Activated CD4-positive, alpha-beta T cell treated with anti-CD3 and anti-CD28 coated beads for 36 hours (primary cell): ENCODE measurements around the gene DCAF7. TPM values are rescaled to one million over a fixed set of nuclear protein-coding genes. Genes with fewer than 3 reads are reported as not detected.

Experiments
- ATAC-seq: fragments of 200-7000 bp; cut with Tn5 transposase; one replicate; pipeline ENCODE4 v1.10.0; 2021; ENCODE audit warnings: mild to moderate bottlenecking, moderate library complexity
- CTCF ChIA-PET: fragments of 350-600 bp; sonication (Branson Sonifier 250); formaldehyde crosslinking; loops from one replicate; lab custom pipeline; 2021; ENCODE audit warnings: antibody characterized with exemption; lab: Charles Lee
- POLR2A ChIA-PET: fragments of 350-600 bp; sonication (Branson Sonifier 250); formaldehyde crosslinking; loops from one replicate; lab custom pipeline; 2021; ENCODE audit warnings: antibody characterized with exemption, inconsistent platforms; lab: Charles Lee
- DNase-seq: peaks from one replicate; pipeline ENCODE4 v3.0.0-alpha.2; 2020
- H3K27ac Mint-ChIP-seq: one replicate; pipeline ENCODE4 v1.8.0; 2021; ENCODE audit warnings: mixed read lengths
- H3K27me3 Mint-ChIP-seq: one replicate; pipeline ENCODE4 v1.8.0; 2021; ENCODE audit warnings: mixed read lengths
- H3K36me3 Mint-ChIP-seq: one replicate; pipeline ENCODE4 v1.8.0; 2021; ENCODE audit warnings: low read depth, mixed read lengths
- H3K4me1 Mint-ChIP-seq: one replicate; pipeline ENCODE4 v1.8.0; 2021; ENCODE audit warnings: mixed read lengths
- H3K4me3 Mint-ChIP-seq: one replicate; pipeline ENCODE4 v1.8.0; 2021; ENCODE audit warnings: mild to moderate bottlenecking, moderate library complexity, mixed read lengths
- H3K9me3 Mint-ChIP-seq: one replicate; pipeline ENCODE4 v1.8.0; 2021; ENCODE audit warnings: low read depth, mixed read lengths
- intact Hi-C, 2 experiments: fragments of 100-400 bp; cut with DNase I in 1 of 2; cut with micrococcal nuclease in 1 of 2; formaldehyde crosslinking; loops; one replicate each; pipeline versions ENCODE4 v1.14.2 to v1.15.1; 2022 to 2024; cut with DNase I, micrococcal nuclease
- total RNA-seq, 2 experiments: library from RNA; stranded (reverse); gene quantifications; one replicate each; pipeline ENCODE4 v1.2.3, GENCODE V29; 2021

Gene DCAF7
- total RNA-seq, 2 experiments from 2014 or later = 106 to 117 TPM

- DNase-seq = no peak
- Mint-ChIP-seq H3K36me3 (no peaks in the 10 kb centered on the region), H3K27me3 (no peaks in the 10 kb centered on the region), H3K4me3 (peak overlapping the region; percentile 82), H3K4me1 (peaks cover 31% of the 10 kb centered on the region), H3K27ac (peak overlapping the region; percentile 65), H3K9me3 (no peaks in the 10 kb centered on the region)
- ChIA-PET POLR2A (interaction anchor here (1.0 to 2.3 kb wide), 4 partner anchors 10 to 154 kb away, joined by 3 to 15 read pairs (median 4); no protein-coding TSS in a partner anchor), CTCF (interaction anchor here (1.0 to 2.8 kb wide), 6 partner anchors 9 to 195 kb away, joined by 4 to 36 read pairs (median 4); no protein-coding TSS in a partner anchor)
- intact Hi-C loops = loop anchor here (1.0 to 10.0 kb wide), 4 partner anchors 120 to 204 kb away; partner anchors contain the start of genes CCDC47 (in 1 of the 2), CYB561 (in 1 of the 2), DDX42 (in 1 of the 2) and FTSJ3 (in 1 of the 2)
- ATAC-seq = no peak
These were observed 71.0 kb downstream of the DCAF7 start for GRCh38 chr17:63621229-63621683.

GRCh38 chr17:63621684-63622573 lies 71.7 kb downstream of the DCAF7 start, which contains the start of gene MAP3K3:
Gene MAP3K3, plus strand, starts transcription at chr17:63622417. Its CDS starts 343 bp downstream, at chr17:63622760.
- ChIA-PET POLR2A (interaction anchor here (0.5 to 2.3 kb wide), 14 partner anchors 11 to 676 kb away, joined by 3 to 15 read pairs (median 4); partner anchors contain the start of genes CCDC47, DCAF7 and DDX42), CTCF (interaction anchor here (0.5 to 2.8 kb wide), 15 partner anchors 10 to 580 kb away, joined by 3 to 36 read pairs (median 3); no protein-coding TSS in a partner anchor)
- H3K4me1 Mint-ChIP-seq = peaks cover 36% of the 10 kb centered on the region
- peak; percentile 98 for DNase-seq
- H3K4me3 Mint-ChIP-seq = peak within 1 kb of the TSS; percentile 88
- H3K27me3 Mint-ChIP-seq = no peaks in the 10 kb centered on the region
- peak; percentile 93 for ATAC-seq
- intact Hi-C loops = loop anchor here (1.0 to 10.0 kb wide), 15 partner anchors 22 to 969 kb away; partner anchors contain the start of genes CCDC47 (in 2 of the 2), CYB561 (in 2 of the 2), FTSJ3 (in 2 of the 2) and PSMC5 (in 2 of the 2)
- H3K36me3 Mint-ChIP-seq = no peaks in the 10 kb centered on the region
- H3K9me3 Mint-ChIP-seq = no peaks in the 10 kb centered on the region
- peak within 1 kb of the TSS; percentile 90 for H3K27ac Mint-ChIP-seq

- H3K4me1 Mint-ChIP-seq = peaks cover 40% of the 10 kb centered on the region
- ATAC-seq = peak; percentile 13
- POLR2A ChIA-PET = interaction anchor here (0.5 to 2.3 kb wide), 13 partner anchors 11 to 677 kb away, joined by 3 to 15 read pairs (median 5); partner anchors contain the start of genes CCDC47, DCAF7 and DDX42
- peak; percentile 77 for DNase-seq
- H3K9me3 Mint-ChIP-seq = no peaks in the 10 kb centered on the region
- H3K27me3 Mint-ChIP-seq = no peaks in the 10 kb centered on the region
- intact Hi-C loops = loop anchor here (1.0 to 10.0 kb wide), 15 partner anchors 22 to 970 kb away; partner anchors contain the start of genes CCDC47 (in 2 of the 2), CYB561 (in 2 of the 2), FTSJ3 (in 2 of the 2) and PSMC5 (in 2 of the 2)
- peak overlapping the region; percentile 88 for H3K4me3 Mint-ChIP-seq
- H3K36me3 Mint-ChIP-seq = no peaks in the 10 kb centered on the region
- CTCF ChIA-PET = interaction anchor here (0.9 to 2.8 kb wide), 9 partner anchors 10 to 226 kb away, joined by 3 to 36 read pairs (median 4); no protein-coding TSS in a partner anchor
- H3K27ac Mint-ChIP-seq = peak overlapping the region; percentile 90
These were observed 72.5 kb downstream of the DCAF7 start for GRCh38 chr17:63622574-63623390.

GRCh38 chr17:63623786-63624530 lies 73.7 kb downstream of the DCAF7 start:
- ATAC-seq (no peak), DNase-seq (no peak)
- intact Hi-C loops = loop anchor here (2.0 to 10.0 kb wide), 5 partner anchors 151 to 971 kb away; partner anchors contain the start of genes CCDC47 (in 1 of the 2), CYB561 (in 1 of the 2), DDX42 (in 1 of the 2) and ERN1 (in 1 of the 2)
- no peaks in the 10 kb centered on the region for H3K9me3 Mint-ChIP-seq
- CTCF ChIA-PET = interaction anchor here (1.0 to 2.8 kb wide), 6 partner anchors 9 to 217 kb away, joined by 4 to 36 read pairs (median 4); no protein-coding TSS in a partner anchor
- no peaks in the 10 kb centered on the region for H3K36me3 Mint-ChIP-seq
- POLR2A ChIA-PET = interaction anchor here (0.9 to 2.3 kb wide), 3 partner anchors 12 to 74 kb away, joined by 3 to 15 read pairs (median 3); partner anchors contain the start of gene DCAF7
- peak overlapping the region; percentile 88 for H3K4me3 Mint-ChIP-seq
- no peak overlapping the region for H3K27ac Mint-ChIP-seq
- peaks cover 40% of the 10 kb centered on the region for H3K4me1 Mint-ChIP-seq
- H3K27me3 Mint-ChIP-seq = no peaks in the 10 kb centered on the region

- Mint-ChIP-seq H3K27me3 (no peaks in the 10 kb centered on the region), H3K27ac (no peak overlapping the region), H3K36me3 (no peaks in the 10 kb centered on the region), H3K9me3 (no peaks in the 10 kb centered on the region), H3K4me3 (peak overlapping the region; percentile 88), H3K4me1 (peaks cover 40% of the 10 kb centered on the region)
- ChIA-PET POLR2A (interaction anchor here (0.9 kb wide), 1 partner anchor 13 kb away, joined by 3 read pairs; no protein-coding TSS in a partner anchor), CTCF (interaction anchor here (1.0 to 3.1 kb wide), 6 partner anchors 9 to 218 kb away, joined by 4 to 10 read pairs (median 4); no protein-coding TSS in a partner anchor)
- no peak for DNase-seq
- no peak for ATAC-seq
- intact Hi-C loops = loop anchor here in 1 of 2 experiments (5.0 to 10.0 kb wide), 3 partner anchors 150 to 200 kb away; partner anchors contain the start of genes CCDC47, CYB561, DDX42 and FTSJ3
These were observed 74.2 kb downstream of the DCAF7 start for GRCh38 chr17:63624531-63624880.

- Mint-ChIP-seq H3K9me3 (no peaks in the 10 kb centered on the region), H3K27me3 (no peaks in the 10 kb centered on the region), H3K4me3 (no peak overlapping the region), H3K4me1 (peaks cover 38% of the 10 kb centered on the region), H3K27ac (no peak overlapping the region), H3K36me3 (no peaks in the 10 kb centered on the region)
- intact Hi-C loops = loop anchor here in 1 of 2 experiments (10.0 kb wide), 2 partner anchors 148 to 198 kb away; partner anchors contain the start of genes CCDC47, DDX42, FTSJ3 and PSMC5
- ChIA-PET POLR2A (no interaction called here), CTCF (interaction anchor here (0.5 to 3.1 kb wide), 5 partner anchors 11 to 275 kb away, joined by 3 to 12 read pairs (median 5); no protein-coding TSS in a partner anchor)
- ATAC-seq (no peak), DNase-seq (no peak)
These were observed 76.4 kb downstream of the DCAF7 start for GRCh38 chr17:63626551-63627180.

- DNase-seq = no peak
- ATAC-seq = no peak
- H3K36me3 Mint-ChIP-seq = peaks cover 13% of the 10 kb centered on the region
- CTCF ChIA-PET = interaction anchor here (0.8 to 1.7 kb wide), 4 partner anchors 10 to 204 kb away, joined by 4 to 5 read pairs (median 4); no protein-coding TSS in a partner anchor
- POLR2A ChIA-PET = interaction anchor here (0.6 kb wide), 1 partner anchor 18 kb away, joined by 3 read pairs; no protein-coding TSS in a partner anchor
- H3K4me1 Mint-ChIP-seq = peaks cover 36% of the 10 kb centered on the region
- intact Hi-C loops = loop anchor here in 1 of 2 experiments (10.0 kb wide), 2 partner anchors 145 to 195 kb away; partner anchors contain the start of genes CCDC47, DDX42, FTSJ3 and PSMC5
- no peaks in the 10 kb centered on the region for H3K27me3 Mint-ChIP-seq
- no peak overlapping the region for H3K4me3 Mint-ChIP-seq
- H3K27ac Mint-ChIP-seq = no peak overlapping the region
- H3K9me3 Mint-ChIP-seq = no peaks in the 10 kb centered on the region
These were observed 79.3 kb downstream of the DCAF7 start for GRCh38 chr17:63629627-63630026.

GRCh38 chr17:63631062-63631461 lies 80.8 kb downstream of the DCAF7 start:
- POLR2A ChIA-PET = no interaction called here

GRCh38 chr17:63631626-63632025 lies 81.3 kb downstream of the DCAF7 start:
- Mint-ChIP-seq H3K4me3 (no peak overlapping the region), H3K4me1 (peaks cover 18% of the 10 kb centered on the region), H3K27me3 (no peaks in the 10 kb centered on the region), H3K9me3 (no peaks in the 10 kb centered on the region), H3K27ac (no peak overlapping the region), H3K36me3 (peaks cover 29% of the 10 kb centered on the region)
- ChIA-PET POLR2A (no interaction called here), CTCF (interaction anchor here (0.6 to 0.7 kb wide), 2 partner anchors 57 to 78 kb away, joined by 3 read pairs; no protein-coding TSS in a partner anchor)
- ATAC-seq = no peak
- intact Hi-C loops = no loop called here
- DNase-seq = no peak

More at GRCh38 chr17:63631062-63631461, 80.8 kb downstream of the DCAF7 start:
- Mint-ChIP-seq H3K27me3 (no peaks in the 10 kb centered on the region), H3K9me3 (no peaks in the 10 kb centered on the region), H3K4me3 (no peak overlapping the region), H3K27ac (no peak overlapping the region), H3K4me1 (peaks cover 23% of the 10 kb centered on the region), H3K36me3 (peaks cover 24% of the 10 kb centered on the region)
- intact Hi-C loops = no loop called here
- CTCF ChIA-PET = interaction anchor here (0.7 kb wide), 2 partner anchors 11 to 79 kb away, joined by 3 read pairs; no protein-coding TSS in a partner anchor
- ATAC-seq = no peak
- no peak for DNase-seq
